ENCODE data around the gene ZSWIM5. TPM values are rescaled to one million over a fixed set of nuclear protein-coding genes. Genes with fewer than 3 reads are reported as not detected.
"Not testable (repeated sequence)": the region's sequence is repeated elsewhere in the genome, so short reads cannot be mapped to it uniquely, and the experiment has no call there.

The ZSWIM5 gene
- total and polyA plus RNA-seq, 10 donors: 0.15 to 4.7 (median 2.7) TPM

- H3K27me3 ChIP-seq (replicated peaks in 1 of 7): no peaks in the 10 kb centered on the region
- TF ChIP-seq POLR2A (IDR thresholded peaks at IDR 0.05) (no peak), CTCF (IDR thresholded peaks at IDR 0.05 in 8 of 11, conservative IDR thresholded peaks at IDR 0.05 in 3 of 11) (no peak), POLR2AphosphoS5 (IDR thresholded peaks at IDR 0.05) (no peak)
- WGBS, 5 donors: 84 to 93% (median 86%) methylated on average over 2 of the region's 2 CpGs
- H3K4me3 ChIP-seq: no peak overlapping the region
- H3K36me3 ChIP-seq: no peaks in the 10 kb centered on the region
- DNase-seq: no peak
- H3K9me3 ChIP-seq: no peaks in the 10 kb centered on the region
- H3K27ac ChIP-seq: no peak overlapping the region
- intact Hi-C loops (cut with DNase I; ENCODE audit: low total_unique reads): no loop called here
- peaks cover 0 to 1% (median 0%) of the 10 kb centered on the region in 6 donors for H3K4me1 ChIP-seq
Observed at GRCh38 chr1:45097079-45097478, 109.3 kb downstream of the ZSWIM5 start.

GRCh38 chr1:45095450-45095849, 111.0 kb downstream of the ZSWIM5 start:
- DNase-seq: no peak
- Histone ChIP-seq H3K36me3 (no peaks in the 10 kb centered on the region), H3K9me3 (no peaks in the 10 kb centered on the region), H3K4me1 (no peaks in the 10 kb centered on the region), H3K27ac (no peak overlapping the region), H3K27me3 (replicated peaks in 1 of 7) (no peaks in the 10 kb centered on the region), H3K4me3 (no peak overlapping the region)
- intact Hi-C loops (cut with DNase I; ENCODE audit: low total_unique reads): no loop called here
- TF ChIP-seq POLR2AphosphoS5 (IDR thresholded peaks at IDR 0.05) (no peak), POLR2A (IDR thresholded peaks at IDR 0.05) (no peak), CTCF (IDR thresholded peaks at IDR 0.05 in 8 of 11, conservative IDR thresholded peaks at IDR 0.05 in 3 of 11) (no peak)
- 73 to 88% (median 83%) methylated on average over 2 of the region's 2 CpGs for WGBS, 5 donors

GRCh38 chr1:45094371-45094770, 112.0 kb downstream of the ZSWIM5 start:
- DNase-seq; H3K36me3 ChIP-seq; H3K27ac ChIP-seq; H3K4me3 ChIP-seq; H3K9me3 ChIP-seq; H3K4me1 ChIP-seq; intact Hi-C loops (cut with DNase I; ENCODE audit: low total_unique reads); H3K27me3 ChIP-seq (replicated peaks in 1 of 7): not testable (repeated sequence)
- WGBS, 5 donors: 94 to 99% (median 97%) methylated on average over 4 of the region's 4 CpGs

- Histone ChIP-seq H3K27me3 (replicated peaks in 1 of 7) (no peaks in the 10 kb centered on the region), H3K27ac (no peak overlapping the region), H3K4me1 (no peaks in the 10 kb centered on the region), H3K36me3 (no peaks in the 10 kb centered on the region), H3K9me3 (no peaks in the 10 kb centered on the region), H3K4me3 (no peak overlapping the region)
- DNase-seq: no peak
- no peak for TF ChIP-seq POLR2AphosphoS5 (IDR thresholded peaks at IDR 0.05)
- no peak for TF ChIP-seq CTCF (IDR thresholded peaks at IDR 0.05 in 8 of 11, conservative IDR thresholded peaks at IDR 0.05 in 3 of 11)
- TF ChIP-seq POLR2A (IDR thresholded peaks at IDR 0.05): no peak
- intact Hi-C loops (cut with DNase I; ENCODE audit: low total_unique reads): no loop called here
Observed at GRCh38 chr1:45093334-45093733, 113.1 kb downstream of the ZSWIM5 start.

GRCh38 chr1:45089711-45090110, 116.7 kb downstream of the ZSWIM5 start:
- WGBS, 5 donors: 86 to 92% (median 88%) methylated on average over 2 of the region's 2 CpGs
- DNase-seq: no peak
- H3K9me3 ChIP-seq: no peaks in the 10 kb centered on the region
- H3K27me3 ChIP-seq (replicated peaks in 1 of 7): no peaks in the 10 kb centered on the region
- H3K36me3 ChIP-seq: no peaks in the 10 kb centered on the region
- TF ChIP-seq CTCF (IDR thresholded peaks at IDR 0.05 in 8 of 11, conservative IDR thresholded peaks at IDR 0.05 in 3 of 11): no peak
- TF ChIP-seq POLR2AphosphoS5 (IDR thresholded peaks at IDR 0.05): no peak
- no peak for TF ChIP-seq POLR2A (IDR thresholded peaks at IDR 0.05)
- intact Hi-C loops (cut with DNase I; ENCODE audit: low total_unique reads): no loop called here
- no peak overlapping the region for H3K4me3 ChIP-seq
- H3K4me1 ChIP-seq: no peaks in the 10 kb centered on the region
- H3K27ac ChIP-seq: no peak overlapping the region
